ENCODE results near the gene COL24A1. TPM values are rescaled to one million over a fixed set of nuclear protein-coding genes. Genes with fewer than 3 reads are reported as not detected.
"Not testable (repeated sequence)": the region's sequence is repeated elsewhere in the genome, so short reads cannot be mapped to it uniquely, and the experiment has no call there.

COL24A1 gene
- total RNA-seq, 4 donors from 2014 or later = 1.0 to 2.8 (median 1.9) TPM

DNA sequence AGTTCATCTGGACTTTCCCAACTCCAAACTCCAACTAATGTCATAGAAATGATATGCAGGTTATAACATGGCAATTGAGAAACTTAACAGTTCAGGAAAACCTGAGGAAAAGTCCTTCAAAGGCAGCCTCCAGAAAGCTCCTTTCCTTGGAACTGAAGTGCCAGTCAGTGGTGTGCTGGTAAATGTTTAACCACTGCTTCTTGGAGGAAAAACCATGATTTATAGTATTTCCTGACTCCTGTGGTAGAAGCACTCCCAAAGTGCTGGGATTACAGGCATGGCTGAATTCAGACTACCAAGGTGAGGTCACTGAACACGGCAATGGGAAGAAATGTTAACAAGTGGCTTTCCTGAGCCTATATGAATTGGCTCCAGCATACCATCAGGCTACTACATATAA, 421.6 kb downstream of the COL24A1 start:
- H3K9me3 ChIP-seq = no peaks in the 10 kb centered on the region
- 68 to 73% methylated on average over 1 of the region's 1 CpG for WGBS, 2 donors
- H3K36me3 ChIP-seq = peaks cover 0 to 3% (median 0%) of the 10 kb centered on the region in 3 donors
- H3K27ac ChIP-seq = no peak overlapping the region
- no peaks in the 10 kb centered on the region for H3K27me3 ChIP-seq
- DNase-seq (ENCODE audit: low spot score in 2 of 2) = no peak
- H3K4me3 ChIP-seq = no peak overlapping the region
- H3K4me1 ChIP-seq = no peaks in the 10 kb centered on the region
- TF ChIP-seq, protein P1, sequence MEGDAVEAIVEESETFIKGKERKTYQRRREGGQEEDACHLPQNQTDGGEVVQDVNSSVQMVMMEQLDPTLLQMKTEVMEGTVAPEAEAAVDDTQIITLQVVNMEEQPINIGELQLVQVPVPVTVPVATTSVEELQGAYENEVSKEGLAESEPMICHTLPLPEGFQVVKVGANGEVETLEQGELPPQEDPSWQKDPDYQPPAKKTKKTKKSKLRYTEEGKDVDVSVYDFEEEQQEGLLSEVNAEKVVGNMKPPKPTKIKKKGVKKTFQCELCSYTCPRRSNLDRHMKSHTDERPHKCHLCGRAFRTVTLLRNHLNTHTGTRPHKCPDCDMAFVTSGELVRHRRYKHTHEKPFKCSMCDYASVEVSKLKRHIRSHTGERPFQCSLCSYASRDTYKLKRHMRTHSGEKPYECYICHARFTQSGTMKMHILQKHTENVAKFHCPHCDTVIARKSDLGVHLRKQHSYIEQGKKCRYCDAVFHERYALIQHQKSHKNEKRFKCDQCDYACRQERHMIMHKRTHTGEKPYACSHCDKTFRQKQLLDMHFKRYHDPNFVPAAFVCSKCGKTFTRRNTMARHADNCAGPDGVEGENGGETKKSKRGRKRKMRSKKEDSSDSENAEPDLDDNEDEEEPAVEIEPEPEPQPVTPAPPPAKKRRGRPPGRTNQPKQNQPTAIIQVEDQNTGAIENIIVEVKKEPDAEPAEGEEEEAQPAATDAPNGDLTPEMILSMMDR (IDR thresholded peaks at IDR 0.05) = no peak
- TF ChIP-seq EP300 (IDR thresholded peaks at IDR 0.05) (no peak), POLR2A (IDR thresholded peaks at IDR 0.05) (no peak)

DNA sequence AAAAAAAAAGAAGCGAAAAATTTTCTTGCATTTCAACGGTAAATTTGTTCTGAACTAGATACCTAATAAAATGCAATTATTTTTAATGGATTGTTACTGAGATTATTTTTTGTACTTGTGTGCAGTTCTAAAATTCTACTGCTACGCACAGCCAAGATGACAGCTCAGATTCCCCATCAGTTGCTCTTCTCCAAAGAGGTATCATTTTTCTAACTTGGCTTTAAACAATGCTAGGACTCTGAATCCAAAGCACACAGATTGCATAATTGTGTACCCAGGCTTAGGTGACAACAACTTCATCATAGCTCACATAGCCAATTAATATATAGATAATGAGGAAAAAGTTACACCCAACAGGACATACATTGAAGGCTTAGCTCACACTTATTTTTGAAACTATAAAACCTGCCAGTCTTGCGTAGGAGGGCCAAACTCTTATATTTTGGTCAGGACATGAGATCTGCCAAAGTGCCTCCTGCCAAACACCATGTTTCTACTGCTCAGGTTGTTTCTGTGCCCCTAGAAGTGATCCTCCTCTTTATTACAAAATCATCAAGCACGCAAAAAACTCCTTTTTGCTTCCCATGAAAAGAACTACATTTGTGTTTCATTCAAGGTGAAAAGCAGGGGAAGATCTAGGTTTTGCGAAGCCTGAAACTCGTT, 437.8 kb downstream of the COL24A1 start:
- Histone ChIP-seq H3K27me3 (no peaks in the 10 kb centered on the region), H3K4me3 (no peak overlapping the region), H3K27ac (no peak overlapping the region), H3K9me3 (peaks cover 0 to 32% (median 7%) of the 10 kb centered on the region in 4 donors), H3K36me3 (no peaks in the 10 kb centered on the region), H3K4me1 (no peaks in the 10 kb centered on the region)
- DNase-seq (ENCODE audit: low spot score in 2 of 2) = no peak
- 89 to 91% methylated on average over 7 of the region's 7 CpGs for WGBS, 2 donors
- TF ChIP-seq EP300 (IDR thresholded peaks at IDR 0.05) (no peak), POLR2A (IDR thresholded peaks at IDR 0.05) (no peak)
- TF ChIP-seq, protein P1 (IDR thresholded peaks at IDR 0.05) = no peak

DNA sequence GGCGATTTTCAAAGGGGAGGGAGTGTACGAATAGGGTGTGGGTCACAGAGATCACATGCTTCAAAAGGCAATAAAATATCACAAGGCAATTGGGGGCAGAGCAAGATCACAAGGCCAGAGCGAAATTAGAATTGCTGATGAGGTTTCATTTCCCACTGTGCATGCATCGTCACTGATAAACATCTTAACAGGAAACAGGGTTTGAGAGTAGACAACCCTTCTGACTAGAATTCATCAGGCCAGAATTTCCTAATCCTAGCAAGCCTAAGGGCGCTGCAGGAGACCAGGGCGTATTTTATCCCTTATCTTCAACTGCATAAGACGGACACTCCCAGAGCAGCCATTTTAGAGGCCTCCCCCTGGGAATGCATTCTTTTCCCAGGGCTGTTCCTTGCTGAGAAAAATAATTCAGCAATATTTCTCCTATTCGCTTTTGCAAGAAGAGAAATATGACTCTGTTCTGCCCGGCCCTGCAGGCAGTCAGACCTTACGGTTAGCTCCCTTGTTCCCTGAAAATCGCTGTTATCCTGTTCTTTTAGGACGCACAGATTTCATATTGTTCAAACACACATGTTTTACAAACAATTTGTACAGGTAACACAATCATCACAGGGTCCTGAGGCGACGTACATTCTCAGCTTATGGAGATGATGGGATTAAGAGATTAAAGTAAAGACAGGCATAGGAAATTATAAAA, 442.0 kb downstream of the COL24A1 start:
- H3K27me3 ChIP-seq; DNase-seq (ENCODE audit: low spot score in 2 of 2); H3K4me3 ChIP-seq; H3K27ac ChIP-seq; H3K4me1 ChIP-seq; H3K36me3 ChIP-seq: not testable (repeated sequence)
- peaks cover 0 to 12% (median 0%) of the 10 kb centered on the region in 4 donors for H3K9me3 ChIP-seq
- 87 to 89% methylated on average over 14 of the region's 14 CpGs for WGBS, 2 donors

DNA sequence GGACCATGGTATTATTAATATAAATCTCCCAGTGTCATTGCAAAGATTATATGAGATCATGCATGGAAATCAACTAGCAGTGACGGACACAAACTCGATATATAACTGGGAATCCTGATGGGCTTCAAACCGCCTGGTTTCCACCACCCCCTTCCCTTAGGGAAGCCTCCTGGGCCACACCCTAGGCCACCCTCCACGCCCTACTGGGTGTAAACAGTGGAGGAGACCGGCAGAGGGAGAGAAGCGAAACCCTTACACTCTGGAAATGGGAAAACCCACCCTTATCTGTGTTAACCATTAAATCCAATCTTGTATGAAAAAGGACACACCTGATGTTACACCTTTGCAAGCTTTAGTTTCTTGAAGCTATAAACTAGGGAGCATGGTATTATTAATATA, 447.7 kb downstream of the COL24A1 start:
- Histone ChIP-seq H3K9me3 (peaks cover 0 to under 1% (median 0%) of the 10 kb centered on the region in 4 donors), H3K4me1 (peaks cover 0 to 25% (median 10%) of the 10 kb centered on the region in 4 donors), H3K27me3 (no peaks in the 10 kb centered on the region), H3K4me3 (peak overlapping the region; percentile 69 to 89 (median 80)), H3K27ac (peak overlapping the region; percentile 65 to 88 (median 86)), H3K36me3 (peaks cover 0 to 26% (median 0%) of the 10 kb centered on the region in 3 donors)
- WGBS, 2 donors = 83 to 85% methylated on average over 6 of the region's 6 CpGs
- no peak for DNase-seq (ENCODE audit: low spot score in 2 of 2)
- TF ChIP-seq, protein P1 (IDR thresholded peaks at IDR 0.05) = no peak

DNA sequence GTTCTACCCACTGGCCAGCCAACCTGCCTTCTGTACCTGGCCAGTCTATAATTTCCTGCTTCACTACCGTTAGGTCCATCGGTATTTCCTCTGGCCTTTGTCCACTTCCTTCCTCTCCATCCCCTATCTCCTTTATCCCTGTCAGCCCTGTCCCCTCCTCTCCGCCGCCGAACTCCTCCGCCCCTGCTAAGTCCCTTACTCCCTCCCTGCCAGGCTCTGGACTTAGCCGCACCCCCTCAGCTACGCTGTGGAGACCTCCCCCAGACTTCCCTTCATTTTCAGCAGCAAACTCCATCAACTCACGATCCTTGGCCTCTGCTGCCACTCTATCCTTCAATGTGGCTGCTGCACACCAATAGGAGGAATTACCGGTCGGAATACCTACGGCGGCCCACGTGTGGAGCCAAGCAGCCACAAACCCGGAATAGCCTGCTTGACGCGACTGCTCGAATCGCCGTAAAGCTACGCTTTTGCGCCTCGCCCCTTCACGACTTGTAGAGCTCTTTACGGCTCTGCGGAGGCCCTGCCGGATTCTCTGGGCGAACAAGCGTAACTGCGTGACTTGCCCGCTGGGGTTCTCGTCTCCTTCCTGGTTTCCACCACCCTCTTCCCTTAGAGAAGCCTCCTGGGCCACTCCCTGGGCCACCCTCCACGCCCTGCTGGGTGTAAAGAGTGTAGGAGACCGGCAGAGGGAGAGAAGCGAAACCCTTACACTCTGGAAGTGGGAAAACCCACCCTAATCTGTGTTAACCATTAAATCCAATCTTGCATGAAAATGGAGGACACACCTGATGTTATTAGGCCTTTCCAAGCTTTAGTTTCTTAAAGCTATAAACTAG, 448.4 kb downstream of the COL24A1 start, which contains the start of gene ZNHIT6:
ZNHIT6 (minus strand) TSS at position 444 of the 839 bp plus-strand sequence; CDS start at position 295, 149 bp downstream.
- Histone ChIP-seq H3K36me3 (peaks cover 0 to 30% (median 0%) of the 10 kb centered on the region in 3 donors), H3K27ac (peak within 1 kb of the TSS; percentile 65 to 88 (median 86)), H3K4me1 (peaks cover 0 to 25% (median 10%) of the 10 kb centered on the region in 4 donors), H3K9me3 (no peaks in the 10 kb centered on the region), H3K27me3 (no peaks in the 10 kb centered on the region), H3K4me3 (peak within 1 kb of the TSS; percentile 69 to 89 (median 80))
- DNase-seq (ENCODE audit: low spot score in 2 of 2) = peak; percentile 65 to 68
- 1 to 2% methylated on average over 33 to 35 of the region's 35 CpGs for WGBS, 2 donors
- TF ChIP-seq, protein P1 (IDR thresholded peaks at IDR 0.05) = peak in 2 of 5 experiments; percentile 22 to 29
- peak in 1 of 2 donors; percentile 88 for TF ChIP-seq EP300 (IDR thresholded peaks at IDR 0.05)
- peak; percentile 9 to 31 for TF ChIP-seq POLR2A (IDR thresholded peaks at IDR 0.05)
